Nephron (organoid): ENCODE results near the gene EGFR.
A peak's percentile ranks its signal among the peaks of the same experiment; 100 is the strongest.

Experiments used
- H3K27ac Mint-ChIP-seq, 3 experiments: 2 replicates each; pipeline ENCODE4 v1.8.0; 2020; ENCODE audit warnings: mixed read lengths in 3 of 3, mild to moderate bottlenecking in 2 of 3, moderate library complexity in 1 of 3
- H3K27me3 Mint-ChIP-seq: 2 replicates; pipeline ENCODE4 v1.8.0; 2021; ENCODE audit warnings: low read depth, mild to moderate bottlenecking, moderate library complexity, mixed read lengths
- H3K36me3 Mint-ChIP-seq: 2 replicates; pipeline ENCODE4 v1.8.0; 2020; ENCODE audit warnings: low read depth, mixed read lengths
- H3K4me1 Mint-ChIP-seq: 2 replicates; pipeline ENCODE4 v1.8.0; 2020; ENCODE audit warnings: mixed read lengths
- H3K4me3 Mint-ChIP-seq, 3 experiments: 2 replicates each; pipeline ENCODE4 v1.8.0; 2020; ENCODE audit warnings: mild to moderate bottlenecking in 3 of 3, mixed read lengths in 3 of 3, moderate library complexity in 2 of 3
- H3K9me3 Mint-ChIP-seq: 2 replicates; pipeline ENCODE4 v1.8.0; 2020; ENCODE audit warnings: mixed read lengths
- TF ChIP-seq, protein P1 (sequence below), 3 experiments: fragments of 200-600 bp; sonication (generic); IDR thresholded peaks; one replicate each; pipeline ENCODE4 v1.5.0; 2021; ENCODE audit warnings: antibody characterized with exemption in 3 of 3; ENCODE audit not compliant: unreplicated experiment in 3 of 3

EGFR gene

DNA sequence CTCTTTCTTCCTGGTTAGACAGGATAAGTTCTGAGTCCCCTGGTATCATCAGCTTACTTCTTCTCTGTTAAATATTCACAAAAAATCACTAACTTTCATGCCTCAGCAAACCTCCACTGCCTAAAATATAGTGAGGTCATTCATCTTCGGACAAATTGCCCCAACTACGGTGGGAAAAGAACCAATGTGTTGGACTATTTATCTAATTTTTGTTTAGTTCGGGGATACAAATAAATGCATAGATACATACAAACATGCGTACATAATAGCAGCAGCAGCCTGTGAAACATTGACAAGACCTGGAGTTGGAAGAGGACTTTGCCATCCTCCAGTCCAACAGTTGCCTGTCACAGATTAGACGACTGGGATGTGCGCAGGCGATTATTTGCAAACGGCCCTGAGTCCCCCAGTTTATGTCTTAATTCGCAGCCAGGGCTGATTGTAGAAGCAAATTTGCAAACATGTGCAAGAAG is 51.5 kb downstream of the EGFR start:
- Mint-ChIP-seq H3K9me3 (no peaks in the 10 kb centered on the region), H3K27me3 (peaks cover 4% of the 10 kb centered on the region), H3K27ac (peak overlapping the region; percentile 95 to 96 (median 96)), H3K4me1 (peaks cover 67% of the 10 kb centered on the region), H3K4me3 (peak overlapping the region in 1 of 3 experiments; percentile 16), H3K36me3 (no peaks in the 10 kb centered on the region)
- TF ChIP-seq, protein P1, sequence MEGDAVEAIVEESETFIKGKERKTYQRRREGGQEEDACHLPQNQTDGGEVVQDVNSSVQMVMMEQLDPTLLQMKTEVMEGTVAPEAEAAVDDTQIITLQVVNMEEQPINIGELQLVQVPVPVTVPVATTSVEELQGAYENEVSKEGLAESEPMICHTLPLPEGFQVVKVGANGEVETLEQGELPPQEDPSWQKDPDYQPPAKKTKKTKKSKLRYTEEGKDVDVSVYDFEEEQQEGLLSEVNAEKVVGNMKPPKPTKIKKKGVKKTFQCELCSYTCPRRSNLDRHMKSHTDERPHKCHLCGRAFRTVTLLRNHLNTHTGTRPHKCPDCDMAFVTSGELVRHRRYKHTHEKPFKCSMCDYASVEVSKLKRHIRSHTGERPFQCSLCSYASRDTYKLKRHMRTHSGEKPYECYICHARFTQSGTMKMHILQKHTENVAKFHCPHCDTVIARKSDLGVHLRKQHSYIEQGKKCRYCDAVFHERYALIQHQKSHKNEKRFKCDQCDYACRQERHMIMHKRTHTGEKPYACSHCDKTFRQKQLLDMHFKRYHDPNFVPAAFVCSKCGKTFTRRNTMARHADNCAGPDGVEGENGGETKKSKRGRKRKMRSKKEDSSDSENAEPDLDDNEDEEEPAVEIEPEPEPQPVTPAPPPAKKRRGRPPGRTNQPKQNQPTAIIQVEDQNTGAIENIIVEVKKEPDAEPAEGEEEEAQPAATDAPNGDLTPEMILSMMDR (IDR thresholded peaks at IDR 0.05; ENCODE audit: unreplicated experiment in 3 of 3): no peak

DNA sequence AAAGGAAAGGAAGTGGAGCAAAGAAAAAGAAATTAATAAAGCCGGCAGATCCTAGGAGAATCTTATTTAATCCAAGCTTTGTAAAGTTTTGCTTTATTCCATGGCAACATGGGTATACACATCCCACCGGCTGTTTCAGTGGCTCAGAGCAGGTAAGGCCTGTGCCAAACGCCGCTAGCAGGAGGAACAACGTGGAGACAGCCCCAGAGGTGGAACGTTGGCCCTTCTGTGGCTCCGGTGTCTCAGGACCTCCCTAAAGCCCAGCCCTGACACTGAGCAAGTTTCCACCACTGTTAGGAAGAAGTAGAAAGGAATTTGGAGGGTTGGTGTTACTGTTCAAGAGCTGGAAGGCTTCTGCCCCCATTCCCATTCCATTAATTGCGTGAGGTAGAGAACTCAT is 52.0 kb downstream of the EGFR start:
- Mint-ChIP-seq H3K27me3 (peaks cover 1% of the 10 kb centered on the region), H3K4me1 (peaks cover 61% of the 10 kb centered on the region), H3K36me3 (no peaks in the 10 kb centered on the region), H3K27ac (peak overlapping the region; percentile 95 to 96 (median 96)), H3K9me3 (no peaks in the 10 kb centered on the region), H3K4me3 (no peak overlapping the region)
- TF ChIP-seq, protein P1 (IDR thresholded peaks at IDR 0.05; ENCODE audit: unreplicated experiment in 3 of 3): no peak

DNA sequence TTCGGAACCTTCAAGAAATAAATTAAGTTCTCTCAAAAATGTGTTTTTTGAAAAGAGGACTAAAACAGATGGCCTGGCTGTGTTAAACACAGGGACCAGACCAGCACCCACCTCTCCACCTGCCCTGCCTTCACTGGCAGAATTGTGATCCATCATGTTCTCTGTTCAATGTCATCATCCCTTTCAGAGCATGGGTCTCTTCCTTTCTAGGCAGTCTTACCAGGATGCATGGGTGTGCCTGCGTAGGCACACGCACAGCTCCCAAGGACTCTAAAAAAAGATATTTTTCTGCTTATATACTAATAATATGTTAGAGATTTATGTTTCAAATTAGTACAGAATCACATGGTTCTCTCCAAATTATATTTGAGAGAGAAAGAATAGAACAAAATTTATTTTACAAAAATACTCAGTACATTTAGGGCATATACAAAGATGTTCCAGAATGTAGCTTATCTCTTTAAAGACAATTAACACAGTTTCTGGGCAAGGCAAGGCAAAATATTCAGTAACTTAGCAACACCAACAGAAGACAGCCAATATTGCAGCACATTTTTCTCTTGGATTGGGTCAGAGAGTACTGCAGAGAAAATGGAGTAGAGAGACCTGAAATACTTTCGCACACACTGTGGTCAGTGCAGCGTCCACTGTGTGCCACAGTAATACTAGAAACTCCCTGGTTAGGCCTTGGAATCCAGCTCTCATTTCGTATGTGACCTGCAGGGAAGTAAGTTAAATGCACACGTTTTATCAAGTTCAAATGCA is 52.8 kb downstream of the EGFR start:
- Mint-ChIP-seq H3K4me3 (no peak overlapping the region), H3K4me1 (peaks cover 54% of the 10 kb centered on the region), H3K27ac (peak overlapping the region; percentile 95 to 96 (median 96)), H3K9me3 (no peaks in the 10 kb centered on the region), H3K36me3 (no peaks in the 10 kb centered on the region), H3K27me3 (no peaks in the 10 kb centered on the region)
- TF ChIP-seq, protein P1 (IDR thresholded peaks at IDR 0.05; ENCODE audit: unreplicated experiment in 3 of 3): no peak

DNA sequence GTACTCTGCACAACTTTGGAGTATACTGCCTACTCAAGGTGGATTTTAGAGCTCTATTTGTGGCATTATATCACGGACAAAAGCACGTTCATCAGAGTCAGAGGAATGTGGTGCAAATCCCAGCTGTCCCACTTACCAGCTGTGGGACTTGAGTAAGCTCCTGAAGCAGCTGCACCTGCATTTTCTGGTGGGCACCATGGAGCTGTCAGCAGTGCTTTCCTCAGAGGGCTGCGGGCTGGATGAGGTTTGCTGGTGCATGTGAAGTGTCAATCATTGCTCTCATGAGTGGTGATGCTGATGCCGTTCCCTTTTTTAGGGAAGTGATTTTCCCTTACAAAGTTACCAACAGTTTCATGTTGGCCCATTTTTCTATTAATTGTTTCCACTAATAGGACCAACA is 53.4 kb downstream of the EGFR start:
- H3K4me3 Mint-ChIP-seq: no peak overlapping the region
- H3K9me3 Mint-ChIP-seq: no peaks in the 10 kb centered on the region
- H3K27me3 Mint-ChIP-seq: no peaks in the 10 kb centered on the region
- peaks cover 51% of the 10 kb centered on the region for H3K4me1 Mint-ChIP-seq
- peak overlapping the region; percentile 95 to 96 (median 96) for H3K27ac Mint-ChIP-seq
- TF ChIP-seq, protein P1 (IDR thresholded peaks at IDR 0.05; ENCODE audit: unreplicated experiment in 3 of 3): no peak
- H3K36me3 Mint-ChIP-seq: no peaks in the 10 kb centered on the region

DNA sequence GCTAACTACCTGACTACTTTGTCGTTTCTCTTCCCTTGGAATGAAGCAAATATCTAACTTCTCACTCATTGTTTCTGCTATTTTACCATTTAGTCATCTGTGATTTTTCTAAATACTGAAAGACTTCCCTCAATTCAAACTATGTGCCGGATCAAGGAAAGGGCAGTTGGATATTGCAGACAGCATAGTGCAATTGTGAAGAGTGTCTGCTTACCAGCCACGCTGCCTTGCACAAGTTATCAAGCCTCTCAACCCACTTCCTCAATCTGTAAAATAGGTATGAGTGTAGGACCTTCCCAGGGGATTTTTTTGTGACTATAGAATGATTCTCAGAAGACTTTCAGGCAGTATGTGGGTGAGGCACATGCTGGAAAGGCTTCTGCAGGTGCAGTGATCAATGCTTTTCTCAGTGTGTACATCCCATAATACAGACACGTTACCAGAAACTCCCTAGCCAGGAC is 54.3 kb downstream of the EGFR start:
- Mint-ChIP-seq H3K9me3 (no peaks in the 10 kb centered on the region), H3K27ac (peak overlapping the region; percentile 30 to 82 (median 30)), H3K36me3 (no peaks in the 10 kb centered on the region), H3K4me1 (peaks cover 57% of the 10 kb centered on the region), H3K4me3 (no peak overlapping the region), H3K27me3 (peaks cover 3% of the 10 kb centered on the region)
- TF ChIP-seq, protein P1 (IDR thresholded peaks at IDR 0.05; ENCODE audit: unreplicated experiment in 3 of 3): no peak
